ENCODE results near the gene GABRE. TPM values are rescaled to one million over a fixed set of nuclear protein-coding genes. Genes with fewer than 3 reads are reported as not detected.
"Not testable (repeated sequence)": the region's sequence is repeated elsewhere in the genome, so short reads cannot be mapped to it uniquely, and the experiment has no call there.

Gene GABRE
- total RNA-seq, 1 donor from 2014 or later = 0.88 TPM

- H3K27me3 ChIP-seq (ENCODE audit: control insufficient read depth, insufficient read depth, low read length) = no peaks in the 10 kb centered on the region
- H3K4me3 ChIP-seq (ENCODE audit: low read depth, low read length) = no peak overlapping the region
- no peaks in the 10 kb centered on the region for H3K36me3 ChIP-seq (ENCODE audit: control insufficient read depth, insufficient read depth, low read length)
- no peak for TF ChIP-seq CTCF (IDR thresholded peaks at IDR 0.05; ENCODE audit: insufficient read depth, low read length, poor library complexity, severe bottlenecking)
- DNase-seq (ENCODE audit: low read depth) = no peak
Observed at GRCh38 chrX:151920101-151920500, 54.4 kb downstream of the GABRE start.

GRCh38 chrX:151919610-151920009 is 54.9 kb downstream of the GABRE start:
- no peak for DNase-seq (ENCODE audit: low read depth)
- no peaks in the 10 kb centered on the region for H3K36me3 ChIP-seq (ENCODE audit: control insufficient read depth, insufficient read depth, low read length)
- TF ChIP-seq CTCF (IDR thresholded peaks at IDR 0.05; ENCODE audit: insufficient read depth, low read length, poor library complexity, severe bottlenecking) = no peak

GRCh38 chrX:151918736-151919135 is 55.7 kb downstream of the GABRE start:
- H3K4me3 ChIP-seq (ENCODE audit: low read depth, low read length); H3K27me3 ChIP-seq (ENCODE audit: control insufficient read depth, insufficient read depth, low read length); DNase-seq (ENCODE audit: low read depth); H3K36me3 ChIP-seq (ENCODE audit: control insufficient read depth, insufficient read depth, low read length): not testable (repeated sequence)

More at GRCh38 chrX:151919610-151920009, 54.9 kb downstream of the GABRE start:
- no peak overlapping the region for H3K4me3 ChIP-seq (ENCODE audit: low read depth, low read length)
- H3K27me3 ChIP-seq (ENCODE audit: control insufficient read depth, insufficient read depth, low read length) = no peaks in the 10 kb centered on the region

- DNase-seq (ENCODE audit: low read depth) = no peak
- no peak for TF ChIP-seq CTCF (IDR thresholded peaks at IDR 0.05; ENCODE audit: insufficient read depth, low read length, poor library complexity, severe bottlenecking)
- H3K4me3 ChIP-seq (ENCODE audit: low read depth, low read length) = no peak within 1 kb of the TSS
- H3K27me3 ChIP-seq (ENCODE audit: control insufficient read depth, insufficient read depth, low read length) = no peaks in the 10 kb centered on the region
- no peaks in the 10 kb centered on the region for H3K36me3 ChIP-seq (ENCODE audit: control insufficient read depth, insufficient read depth, low read length)
Observed at GRCh38 chrX:151912780-151913179, 61.7 kb downstream of the GABRE start, which contains the start of gene MAGEA4. Gene MAGEA4, plus strand, starts transcription at chrX:151912889. Its CDS starts 10,776 bp downstream, at chrX:151923665.

GRCh38 chrX:151912221-151912620 is 62.3 kb downstream of the GABRE start:
- Histone ChIP-seq H3K36me3 (ENCODE audit: control insufficient read depth, insufficient read depth, low read length) (no peaks in the 10 kb centered on the region), H3K4me3 (ENCODE audit: low read depth, low read length) (no peak overlapping the region), H3K27me3 (ENCODE audit: control insufficient read depth, insufficient read depth, low read length) (no peaks in the 10 kb centered on the region)
- no peak for DNase-seq (ENCODE audit: low read depth)
- no peak for TF ChIP-seq CTCF (IDR thresholded peaks at IDR 0.05; ENCODE audit: insufficient read depth, low read length, poor library complexity, severe bottlenecking)

- Histone ChIP-seq H3K27me3 (ENCODE audit: control insufficient read depth, insufficient read depth, low read length) (no peaks in the 10 kb centered on the region), H3K4me3 (ENCODE audit: low read depth, low read length) (no peak overlapping the region)
Observed at GRCh38 chrX:151904989-151905388, 69.5 kb downstream of the GABRE start.

More at GRCh38 chrX:151904989-151905388, 69.5 kb downstream of the GABRE start:
- no peak for DNase-seq (ENCODE audit: low read depth)
- no peak for TF ChIP-seq CTCF (IDR thresholded peaks at IDR 0.05; ENCODE audit: insufficient read depth, low read length, poor library complexity, severe bottlenecking)
- no peaks in the 10 kb centered on the region for H3K36me3 ChIP-seq (ENCODE audit: control insufficient read depth, insufficient read depth, low read length)

Other genes starting within 250 kb of the GABRE start
- not detected in 2 replicates for gene CNGA2, start 239.9 kb downstream of the GABRE start, total RNA-seq
- not detected in 2 replicates for gene MAGEA4, start 61.8 kb downstream of the GABRE start, total RNA-seq
- not detected in 2 replicates for gene MAGEA10, start 163.9 kb upstream of the GABRE start, total RNA-seq

Data from kidney epithelial cell (primary cell).